Sigmoid colon (tissue), 4 donors: ENCODE measurements around the gene TP53I11.

Experiments used
- POLR2AphosphoS5 ChIP-seq, 4 donors: sonication (generic); formaldehyde crosslinking; IDR thresholded peaks; one replicate each; pipeline ENCODE4 v1.6.1; 2017; ENCODE audit warnings: antibody characterized with exemption in 4 of 4
- TF ChIP-seq, protein P1 (sequence below), 4 experiments: fragments of 450-650 bp in 3 of 4; fragments of 200-600 bp in 1 of 4; IDR thresholded peaks; one replicate each; pipeline ENCODE4 v1.5.1; 2016 to 2019; ENCODE audit warnings: antibody characterized with exemption in 4 of 4, mild to moderate bottlenecking in 3 of 4, moderate library complexity in 2 of 4

- TF ChIP-seq POLR2AphosphoS5 (IDR thresholded peaks at IDR 0.05): no peak
- TF ChIP-seq, protein P1, sequence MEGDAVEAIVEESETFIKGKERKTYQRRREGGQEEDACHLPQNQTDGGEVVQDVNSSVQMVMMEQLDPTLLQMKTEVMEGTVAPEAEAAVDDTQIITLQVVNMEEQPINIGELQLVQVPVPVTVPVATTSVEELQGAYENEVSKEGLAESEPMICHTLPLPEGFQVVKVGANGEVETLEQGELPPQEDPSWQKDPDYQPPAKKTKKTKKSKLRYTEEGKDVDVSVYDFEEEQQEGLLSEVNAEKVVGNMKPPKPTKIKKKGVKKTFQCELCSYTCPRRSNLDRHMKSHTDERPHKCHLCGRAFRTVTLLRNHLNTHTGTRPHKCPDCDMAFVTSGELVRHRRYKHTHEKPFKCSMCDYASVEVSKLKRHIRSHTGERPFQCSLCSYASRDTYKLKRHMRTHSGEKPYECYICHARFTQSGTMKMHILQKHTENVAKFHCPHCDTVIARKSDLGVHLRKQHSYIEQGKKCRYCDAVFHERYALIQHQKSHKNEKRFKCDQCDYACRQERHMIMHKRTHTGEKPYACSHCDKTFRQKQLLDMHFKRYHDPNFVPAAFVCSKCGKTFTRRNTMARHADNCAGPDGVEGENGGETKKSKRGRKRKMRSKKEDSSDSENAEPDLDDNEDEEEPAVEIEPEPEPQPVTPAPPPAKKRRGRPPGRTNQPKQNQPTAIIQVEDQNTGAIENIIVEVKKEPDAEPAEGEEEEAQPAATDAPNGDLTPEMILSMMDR (IDR thresholded peaks at IDR 0.05): no peak
These were observed 40.1 kb downstream of the TP53I11 start for GRCh38 chr11:44910591-44910990.
